Measurements from ENCODE around the gene CHMP2A.

- TF ChIP-seq CTCF (IDR thresholded peaks at IDR 0.05) (peak; percentile 72 to 86 (median 78)), POLR2A (IDR thresholded peaks at IDR 0.05) (no peak)
Measured at GRCh38 chr19:58581227-58582141, 26.6 kb upstream of the CHMP2A start.
